Skin of body (tissue), 2 donors: ENCODE data around the gene ASPA. TPM values are rescaled to one million over a fixed set of nuclear protein-coding genes. Genes with fewer than 3 reads are reported as not detected.

Experiments used
- DNase-seq: peaks from one replicate; lab custom pipeline; 2025; lab: John Stamatoyannopoulos, UW
- total RNA-seq: library from RNA; depleted of rRNA; stranded (reverse); fragments of >200 nt; gene quantifications from one replicate; pipeline ENCODE4 v1.2.3, GENCODE V29; 2014

Gene ASPA
- total RNA-seq, 1 donor from 2014 or later = 5.5 TPM

GRCh38 chr17:3533752-3534151 is 58.0 kb downstream of the ASPA start:
- no peak for DNase-seq

GRCh38 chr17:3534881-3535252 is 59.1 kb downstream of the ASPA start:
- DNase-seq = no peak

- peak; percentile 77 for DNase-seq
These were observed 59.6 kb downstream of the ASPA start for GRCh38 chr17:3535253-3535995.

GRCh38 chr17:3536716-3537115 is 60.9 kb downstream of the ASPA start:
- no peak for DNase-seq

- DNase-seq = no peak
These were observed 64.2 kb downstream of the ASPA start for GRCh38 chr17:3539881-3540540.

GRCh38 chr17:3542410-3543088 is 66.8 kb downstream of the ASPA start:
- DNase-seq = no peak

- DNase-seq = no peak
These were observed 67.7 kb downstream of the ASPA start for GRCh38 chr17:3543453-3543852.

- no peak for DNase-seq
These were observed 68.6 kb downstream of the ASPA start for GRCh38 chr17:3544365-3544764.

- DNase-seq = no peak
These were observed 69.4 kb downstream of the ASPA start for GRCh38 chr17:3545151-3545550.

GRCh38 chr17:3546521-3546920 is 70.7 kb downstream of the ASPA start:
- DNase-seq = no peak

GRCh38 chr17:3546997-3547396 is 71.2 kb downstream of the ASPA start:
- DNase-seq = no peak

GRCh38 chr17:3547628-3548027 is 71.8 kb downstream of the ASPA start:
- DNase-seq = no peak

GRCh38 chr17:3549610-3550162 is 73.9 kb downstream of the ASPA start:
- DNase-seq = no peak

GRCh38 chr17:3551189-3551588 is 75.4 kb downstream of the ASPA start:
- DNase-seq = no peak

- no peak for DNase-seq
These were observed 77.1 kb downstream of the ASPA start for GRCh38 chr17:3552916-3553315.

Other genes starting within 250 kb of the ASPA start
- 0.20 TPM for gene OR3A1, start 177.6 kb upstream of the ASPA start, total RNA-seq
- gene OR3A2, start 89.7 kb upstream of the ASPA start, total RNA-seq = 0.30 TPM
- gene OR1E1, start 77.6 kb upstream of the ASPA start, total RNA-seq = not detected
- not detected for gene OR3A3, start 64.6 kb upstream of the ASPA start, total RNA-seq
- not detected for gene OR1E2, start 42.2 kb upstream of the ASPA start, total RNA-seq
- gene SPATA22, start 4.2 kb upstream of the ASPA start, total RNA-seq = 0.39 TPM
- gene TRPV3, start 81.8 kb downstream of the ASPA start, total RNA-seq = 13.5 TPM
- 4.9 TPM for gene TRPV1, start 133.4 kb downstream of the ASPA start, total RNA-seq
- 10.9 TPM for gene SHPK, start 160.3 kb downstream of the ASPA start, total RNA-seq
- 9.1 TPM for gene CTNS, start 160.8 kb downstream of the ASPA start, total RNA-seq
- 42.7 TPM for gene TAX1BP3, start 192.6 kb downstream of the ASPA start, total RNA-seq
- gene EMC6, start 192.8 kb downstream of the ASPA start, total RNA-seq = 6.6 TPM
- gene P2RX5, start 220.2 kb downstream of the ASPA start, total RNA-seq = 1.5 TPM
- 2.0 TPM for gene HASPIN, start 247.9 kb downstream of the ASPA start, total RNA-seq